ENCODE results near the gene LRRC7.
"Not testable (repeated sequence)": the region's sequence is repeated elsewhere in the genome, so short reads cannot be mapped to it uniquely, and the experiment has no call there.

Gene LRRC7

GRCh38 chr1:69787151-69787550, 219.4 kb downstream of the LRRC7 start:
- DNase-seq, result no peak

GRCh38 chr1:69791311-69791710, 223.6 kb downstream of the LRRC7 start:
- DNase-seq, result peak; percentile 45

DNA sequence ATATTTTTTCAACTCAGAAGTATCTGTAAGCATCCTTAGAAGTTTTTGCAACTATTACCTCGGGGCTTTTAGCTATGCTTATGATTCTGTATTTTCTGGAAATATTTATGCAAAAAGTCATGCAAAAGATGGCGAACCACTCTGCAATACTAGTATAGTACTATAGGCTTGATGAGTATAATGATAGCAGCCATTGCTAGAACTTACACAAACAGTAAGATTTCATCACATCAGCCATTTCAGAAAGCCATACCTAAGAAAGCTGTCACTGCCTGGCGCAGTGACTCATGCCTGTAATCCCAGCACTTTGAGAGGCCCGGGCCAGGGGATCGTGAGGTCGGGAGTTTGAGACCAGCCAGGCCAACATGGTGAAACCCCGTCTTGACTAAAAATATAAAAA, 227.1 kb downstream of the LRRC7 start:
- DNase-seq, result no peak

DNA sequence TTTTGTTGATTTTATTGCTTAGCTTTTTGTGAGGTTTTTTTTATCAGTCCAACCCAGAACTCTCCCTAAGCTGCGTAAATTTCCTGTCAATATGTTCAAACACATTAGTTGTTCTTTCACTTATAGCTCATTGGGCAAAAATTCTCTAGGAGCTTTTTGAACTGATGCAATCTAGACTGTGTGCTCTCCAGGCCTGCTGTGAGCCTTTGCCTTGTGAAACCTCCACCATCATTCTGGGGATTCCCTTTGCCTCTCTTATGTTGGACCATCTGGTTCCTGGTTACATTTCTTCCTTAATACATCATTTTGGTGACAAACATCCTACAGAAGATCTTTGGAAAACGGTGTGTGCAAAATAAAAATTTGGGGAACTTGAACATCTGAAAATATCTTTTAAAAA, 247.2 kb downstream of the LRRC7 start:
- DNase-seq, result peak; percentile 8

DNA sequence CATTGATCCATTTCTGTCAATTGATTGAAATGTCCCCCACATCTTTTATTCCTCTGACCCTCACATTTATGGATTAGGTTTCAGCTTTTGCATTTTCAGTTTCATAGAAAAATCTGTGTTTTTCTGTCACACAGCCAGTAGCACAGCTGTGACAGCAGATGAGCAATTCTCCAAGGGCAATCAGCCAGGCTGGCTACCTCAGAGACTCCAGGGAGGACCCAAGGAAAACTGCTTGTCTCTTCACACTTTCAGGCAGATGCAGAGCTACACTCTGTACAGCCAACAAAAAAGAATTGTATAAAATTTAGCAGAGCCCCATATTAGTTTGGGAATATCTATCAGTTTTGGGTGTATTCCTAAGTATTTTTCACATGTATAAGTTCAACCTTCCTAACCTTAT, 257.2 kb downstream of the LRRC7 start:
- peak; percentile 2 for DNase-seq

- no peak for DNase-seq
Observed at GRCh38 chr1:69827732-69828131, 260.0 kb downstream of the LRRC7 start.

- no peak for DNase-seq
Observed at GRCh38 chr1:69833536-69833935, 265.8 kb downstream of the LRRC7 start.

GRCh38 chr1:69834336-69834735, 266.6 kb downstream of the LRRC7 start:
- DNase-seq, result no peak

GRCh38 chr1:69835955-69836354, 268.2 kb downstream of the LRRC7 start:
- no peak for DNase-seq

DNA sequence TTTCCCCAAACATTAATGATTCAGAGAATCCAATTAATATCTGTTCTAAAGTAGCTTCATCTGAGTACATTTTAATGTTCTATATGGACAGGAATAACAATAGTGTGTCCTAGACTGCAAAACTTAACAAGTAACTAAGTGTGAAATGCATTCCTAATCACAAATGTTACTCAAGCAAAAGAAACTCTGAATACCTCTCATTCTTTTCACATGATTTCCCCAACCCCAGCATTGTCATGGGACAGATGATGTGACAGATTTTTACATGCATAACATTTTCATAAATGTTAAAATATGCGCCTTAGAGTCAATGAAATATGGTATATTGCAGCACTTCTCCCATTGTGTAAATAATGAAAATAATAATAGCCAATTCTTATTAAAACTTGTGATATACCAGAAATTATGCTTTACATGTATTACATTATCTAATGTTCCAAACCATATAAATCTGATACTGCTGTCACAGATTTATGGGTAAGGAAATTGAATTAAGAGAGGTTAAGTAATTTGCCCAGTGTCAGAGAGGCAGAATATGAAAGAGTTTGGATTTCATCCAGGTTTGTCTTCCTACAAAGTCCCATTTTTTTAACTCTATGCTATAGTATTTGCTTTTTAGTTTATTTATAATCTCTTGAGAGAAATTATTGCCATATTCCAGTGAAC, 269.4 kb downstream of the LRRC7 start:
- peak; percentile 20 for DNase-seq

GRCh38 chr1:69842326-69842725, 274.6 kb downstream of the LRRC7 start:
- DNase-seq, result no peak

DNA sequence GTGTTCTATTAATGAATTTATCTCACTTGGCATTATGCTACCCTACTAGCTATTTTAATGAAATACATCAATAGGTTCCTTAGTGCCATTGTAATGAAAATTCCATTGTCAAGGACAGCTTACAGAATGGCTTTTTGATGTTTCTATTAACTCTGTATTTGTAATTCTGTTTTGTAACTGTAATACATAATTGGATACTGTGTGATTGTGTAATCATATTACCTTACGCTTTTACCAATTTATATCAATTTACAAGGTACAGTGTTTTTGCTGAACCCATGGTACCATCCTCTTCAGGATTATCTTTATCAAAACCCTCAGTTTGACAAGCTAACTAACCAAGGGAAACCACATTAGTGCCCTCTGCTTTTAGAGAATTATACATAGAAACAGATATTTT, 277.9 kb downstream of the LRRC7 start:
- DNase-seq, result no peak

DNA sequence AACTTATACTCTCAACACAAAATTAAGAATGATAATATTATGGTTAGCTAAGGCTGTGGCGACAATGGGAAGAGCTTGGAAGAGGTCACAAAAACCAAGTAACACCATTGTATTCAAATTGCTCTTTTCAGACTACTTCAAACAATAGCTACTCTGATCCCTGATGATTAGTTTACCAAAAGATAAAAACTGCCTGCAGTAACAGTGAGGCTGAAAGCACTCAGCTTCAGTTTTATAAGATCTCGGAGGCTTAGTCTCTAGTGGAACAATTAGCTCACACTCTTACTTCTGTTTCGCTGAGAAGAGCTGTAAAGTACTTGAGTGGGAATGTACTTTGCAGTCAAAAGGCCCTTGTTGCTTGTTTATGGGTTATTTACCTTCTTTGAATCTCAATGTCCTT, 278.5 kb downstream of the LRRC7 start:
- DNase-seq, result no peak

DNA sequence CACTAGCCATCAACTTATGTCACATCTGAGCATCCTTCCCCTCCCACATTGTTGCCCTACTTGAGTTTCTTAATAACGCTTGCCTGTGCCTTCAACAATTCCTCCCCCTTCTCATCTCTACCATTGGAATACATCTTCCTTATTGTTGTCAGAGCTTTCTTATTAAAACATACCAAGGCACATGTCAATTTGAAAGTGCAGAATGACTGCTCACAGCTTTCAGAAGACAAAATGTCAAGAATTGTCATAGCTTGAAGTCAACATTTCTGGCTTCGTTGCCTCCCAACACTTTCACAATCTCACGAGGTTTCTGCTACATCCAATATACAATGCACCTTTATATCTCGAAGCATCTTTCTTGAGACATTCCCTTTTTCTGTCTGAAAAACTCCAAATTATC, 279.9 kb downstream of the LRRC7 start:
- no peak for DNase-seq

- no peak for DNase-seq
Observed at GRCh38 chr1:69852151-69852550, 284.4 kb downstream of the LRRC7 start.

- no peak for DNase-seq
Observed at GRCh38 chr1:69852706-69853105, 285.0 kb downstream of the LRRC7 start.

GRCh38 chr1:69858534-69858933, 290.8 kb downstream of the LRRC7 start:
- DNase-seq, result peak; percentile 13

DNA sequence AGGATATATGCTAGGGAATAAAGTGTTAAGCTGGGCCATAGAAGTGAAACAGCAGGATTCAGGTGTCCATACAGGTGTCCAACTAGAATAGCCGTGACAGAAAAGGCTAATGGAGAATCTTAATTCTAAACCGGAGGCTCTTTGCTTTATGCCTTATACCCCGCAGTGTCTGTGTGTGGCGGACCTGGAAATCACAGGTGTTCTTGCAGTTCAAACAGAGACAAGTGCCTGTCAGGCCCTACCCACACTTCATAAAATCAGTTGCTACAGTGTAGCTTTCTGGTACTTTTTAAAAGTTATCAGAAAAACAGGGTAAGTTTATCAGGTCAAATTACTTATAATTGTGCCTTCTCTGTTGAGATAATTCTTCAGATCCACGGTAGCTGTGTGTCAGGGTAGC, 293.9 kb downstream of the LRRC7 start:
- no peak for DNase-seq

GRCh38 chr1:69862906-69863305, 295.2 kb downstream of the LRRC7 start:
- DNase-seq, result no peak

GRCh38 chr1:69863704-69864103, 296.0 kb downstream of the LRRC7 start:
- DNase-seq, result no peak

- DNase-seq, result no peak
Observed at GRCh38 chr1:69871412-69871811, 303.7 kb downstream of the LRRC7 start.

GRCh38 chr1:69878338-69878737, 310.6 kb downstream of the LRRC7 start:
- no peak for DNase-seq

DNA sequence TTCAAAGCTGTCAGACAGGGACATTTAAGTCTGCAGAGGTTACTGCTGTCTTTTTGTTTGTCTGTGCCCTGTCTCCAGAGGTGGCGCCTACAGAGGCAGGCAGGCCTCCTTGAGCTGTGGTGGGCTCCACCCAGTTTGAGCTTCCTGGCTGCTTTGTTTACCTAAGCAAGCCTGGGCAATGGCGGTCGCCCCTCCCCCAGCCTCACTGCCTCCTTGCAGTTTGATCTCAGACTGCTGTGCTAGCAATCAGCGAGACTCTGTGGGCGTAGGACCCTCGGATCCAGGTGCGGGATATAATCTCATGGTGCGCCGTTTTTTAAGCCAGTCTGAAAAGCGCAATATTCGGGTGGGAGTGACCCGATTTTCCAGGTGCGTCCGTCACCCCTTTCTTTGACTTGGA, 320.3 kb downstream of the LRRC7 start:
- not testable (repeated sequence) for DNase-seq

DNA sequence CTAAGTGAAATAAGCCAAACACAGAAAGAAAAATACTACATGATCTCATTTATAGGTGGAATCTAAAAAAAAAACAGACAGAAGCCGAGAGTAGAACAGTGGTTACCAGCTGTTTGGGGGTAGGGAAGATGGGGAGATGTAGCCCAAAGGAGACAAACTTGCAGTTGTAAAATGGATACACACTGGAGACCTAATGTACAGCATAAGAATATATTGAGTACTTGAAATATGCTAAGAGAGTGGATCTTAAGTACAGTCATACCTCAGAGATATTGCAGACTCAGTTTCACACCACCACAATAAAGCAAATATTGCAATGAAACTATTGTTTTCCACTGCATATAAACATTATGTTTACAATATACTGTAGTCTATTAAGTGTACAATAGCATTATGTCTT, 320.9 kb downstream of the LRRC7 start:
- DNase-seq, result no peak

- DNase-seq, result no peak
Observed at GRCh38 chr1:69898403-69898947, 330.8 kb downstream of the LRRC7 start.
